GM23248 (cell line): Measurements from ENCODE around the gene ACKR3.

ENCODE experiments used
- EZH2 ChIP-seq: fragments of 200-600 bp; sonication (generic); IDR thresholded peaks from 2 replicates; pipeline ENCODE4 v1.6.1; 2018; ENCODE audit warnings: antibody characterized with exemption, mild to moderate bottlenecking; ENCODE audit not compliant: insufficient read depth, poor library complexity, severe bottlenecking
- EZH2phosphoT487 ChIP-seq: fragments of 200-600 bp; sonication (generic); IDR thresholded peaks from 2 replicates; pipeline ENCODE4 v1.6.1; 2018; ENCODE audit warnings: antibody characterized with exemption, moderate library complexity, mild to moderate bottlenecking, low read depth; ENCODE audit not compliant: insufficient read depth

DNA sequence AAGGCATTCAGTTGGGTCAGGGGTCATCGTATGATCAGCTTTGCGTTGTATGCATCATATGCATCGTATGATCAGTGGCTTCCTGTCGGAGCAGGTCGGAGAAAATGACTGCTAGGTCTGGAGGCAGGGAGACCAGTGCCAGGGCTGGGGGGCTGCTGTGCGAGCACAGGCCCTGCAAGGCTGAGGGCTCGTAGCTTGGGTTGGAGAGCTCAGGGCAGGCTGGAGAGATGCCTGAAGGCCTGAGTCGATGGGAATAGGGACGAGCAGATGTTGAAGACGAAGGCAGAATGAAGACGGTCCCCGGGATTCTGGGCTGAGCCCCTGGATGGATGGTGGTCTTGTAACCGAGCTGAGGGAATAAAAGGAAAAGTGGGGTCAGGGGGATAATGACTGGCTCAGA, 25.3 kb upstream of the ACKR3 start:
- TF ChIP-seq EZH2phosphoT487 (no peak), EZH2 (no peak)
